GM18861 (cell line): ENCODE measurements around the gene MED29.

Experiments
- ATAC-seq: cut with Tn5 transposase; IDR thresholded peaks from one replicate; pipeline ENCODE4 v1.9.1; 2021; ENCODE audit not compliant: unreplicated experiment

MED29 gene

DNA sequence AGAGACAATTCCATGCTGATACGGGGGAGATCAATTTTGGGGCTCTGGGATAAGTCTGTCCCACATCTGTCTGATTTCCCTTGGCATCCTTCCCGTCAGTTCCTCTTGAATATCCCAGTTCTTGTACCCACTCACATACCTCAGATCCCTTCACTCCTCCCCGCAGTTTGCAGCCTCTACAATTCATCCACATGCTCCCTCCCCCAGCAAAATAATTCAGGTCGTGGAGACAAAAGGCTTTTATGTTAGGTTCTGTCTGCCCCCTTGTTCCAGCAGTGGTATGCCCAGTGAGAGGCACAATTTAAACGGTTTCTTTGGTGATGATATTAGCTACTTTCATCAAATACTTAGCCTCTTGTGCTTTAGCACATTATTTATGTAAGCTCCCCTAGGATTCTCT, 35.0 kb downstream of the MED29 start:
- no peak for ATAC-seq

DNA sequence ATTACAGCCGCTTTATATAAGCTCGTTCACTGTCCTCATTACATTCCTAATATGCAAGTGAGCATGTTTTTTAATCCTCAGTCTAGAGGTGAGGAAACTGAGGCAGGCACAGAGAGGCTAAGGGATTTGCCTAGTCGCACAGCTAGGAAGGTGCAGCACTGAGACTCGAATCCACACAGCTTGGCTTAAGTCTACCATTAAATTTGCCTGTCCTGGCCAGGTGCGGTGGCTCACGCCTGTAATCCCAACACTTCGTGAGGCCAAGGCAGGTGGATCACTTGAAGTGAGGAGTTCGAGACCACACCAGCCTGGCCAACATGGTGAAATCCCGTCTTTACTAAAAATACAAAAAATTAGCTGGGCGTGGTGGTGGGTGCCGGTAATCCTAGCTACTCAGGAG, 36.5 kb downstream of the MED29 start:
- no peak for ATAC-seq

DNA sequence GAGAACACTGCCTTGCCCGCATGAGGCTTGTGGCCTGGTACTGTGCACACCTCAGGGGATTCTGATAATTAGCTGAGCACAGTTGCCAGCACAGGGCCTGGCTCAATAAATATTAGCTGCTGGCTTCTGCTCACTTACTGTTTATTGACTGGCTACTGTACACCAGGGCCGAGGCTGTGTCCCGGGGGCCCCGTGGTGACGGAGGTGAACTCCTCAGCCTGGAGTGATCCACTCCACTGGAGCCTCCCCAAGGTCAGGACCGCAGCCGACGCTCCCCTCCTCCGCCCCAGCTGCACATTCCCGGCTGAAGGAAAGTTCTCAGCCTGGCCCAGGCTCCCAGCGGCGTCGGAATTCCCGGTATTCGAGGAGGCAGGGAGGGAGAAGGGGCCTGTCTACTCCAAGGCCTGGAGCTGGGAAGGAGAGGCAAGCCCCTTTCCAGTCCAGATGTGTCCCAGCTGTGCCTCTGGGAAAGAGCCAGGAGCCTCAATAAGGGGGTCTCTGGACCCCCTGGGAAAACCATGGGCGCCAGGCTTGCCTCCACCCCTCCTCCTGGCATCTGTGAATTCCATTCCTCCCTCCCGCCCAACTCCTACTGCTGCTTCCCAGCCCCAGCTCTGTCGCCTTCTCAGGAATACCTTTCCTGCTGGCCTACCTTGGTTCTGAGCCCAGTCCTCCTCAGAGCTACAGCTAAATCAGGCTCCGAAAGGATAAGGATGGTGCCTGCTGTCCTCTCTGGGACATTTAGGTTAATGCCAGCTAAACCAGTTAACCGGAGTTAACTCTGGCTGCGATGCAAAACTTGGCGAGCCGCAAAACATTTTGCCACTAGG, 37.3 kb downstream of the MED29 start:
- no peak for ATAC-seq

DNA sequence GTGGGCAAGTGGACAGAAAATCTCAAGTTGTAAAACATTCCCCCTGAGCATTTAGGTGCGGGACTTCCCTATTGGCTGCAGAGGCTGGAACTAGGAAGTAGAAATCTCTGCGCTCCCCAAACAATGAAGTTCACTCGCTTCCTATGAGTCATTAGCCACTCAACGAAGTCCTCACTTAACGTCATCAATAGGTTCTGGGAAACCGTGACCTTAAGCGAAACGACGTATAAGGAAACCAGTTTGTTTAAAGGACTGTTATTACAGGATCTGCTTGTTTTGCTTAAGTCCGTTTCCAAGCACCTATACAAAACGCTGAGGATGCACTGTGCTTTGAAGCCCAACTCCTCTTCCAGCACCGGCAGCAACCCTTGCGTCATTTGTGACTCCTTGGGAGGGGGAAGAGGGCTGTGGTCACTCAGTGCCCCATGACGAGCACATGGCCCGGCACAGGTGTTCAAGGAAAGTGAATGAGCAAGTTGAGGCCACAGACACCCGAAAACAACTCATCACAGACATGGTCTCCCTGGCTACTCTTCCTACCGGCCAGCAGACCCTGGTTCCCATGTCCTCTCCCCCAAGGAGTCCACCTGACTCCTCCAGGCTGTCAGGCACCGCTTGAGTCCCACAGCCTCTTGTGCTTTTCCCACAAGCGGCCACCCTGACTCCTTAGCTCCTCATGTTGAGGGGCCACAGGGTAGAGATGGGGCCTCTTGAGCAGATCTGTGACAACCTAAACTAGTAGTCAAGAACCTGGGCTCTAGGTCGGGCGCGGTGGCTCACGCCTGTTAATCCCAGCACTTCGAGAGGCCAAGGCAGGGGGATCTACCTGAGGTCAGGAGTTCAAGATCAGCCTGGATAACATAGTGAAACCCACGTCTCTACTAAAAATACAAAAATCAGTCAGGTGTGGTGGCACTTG, 39.8 kb downstream of the MED29 start:
- ATAC-seq = peak; percentile 59

DNA sequence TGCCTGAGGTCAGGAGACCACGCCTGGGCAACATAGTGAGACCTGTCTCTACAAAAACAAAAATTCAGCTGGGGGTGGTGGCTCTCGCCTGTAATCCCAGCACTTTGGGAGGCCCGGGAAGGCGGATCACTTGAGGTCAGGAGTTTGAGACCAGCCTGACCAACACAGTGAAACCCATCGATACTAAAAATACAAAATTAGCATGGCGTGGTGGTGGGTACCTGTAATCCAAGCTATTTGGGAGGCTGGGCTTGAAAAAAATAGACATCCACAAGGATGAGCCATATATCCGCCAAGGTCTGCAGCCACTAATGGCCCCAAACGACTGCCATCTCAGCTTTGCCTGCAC, 41.5 kb downstream of the MED29 start:
- ATAC-seq = no peak

DNA sequence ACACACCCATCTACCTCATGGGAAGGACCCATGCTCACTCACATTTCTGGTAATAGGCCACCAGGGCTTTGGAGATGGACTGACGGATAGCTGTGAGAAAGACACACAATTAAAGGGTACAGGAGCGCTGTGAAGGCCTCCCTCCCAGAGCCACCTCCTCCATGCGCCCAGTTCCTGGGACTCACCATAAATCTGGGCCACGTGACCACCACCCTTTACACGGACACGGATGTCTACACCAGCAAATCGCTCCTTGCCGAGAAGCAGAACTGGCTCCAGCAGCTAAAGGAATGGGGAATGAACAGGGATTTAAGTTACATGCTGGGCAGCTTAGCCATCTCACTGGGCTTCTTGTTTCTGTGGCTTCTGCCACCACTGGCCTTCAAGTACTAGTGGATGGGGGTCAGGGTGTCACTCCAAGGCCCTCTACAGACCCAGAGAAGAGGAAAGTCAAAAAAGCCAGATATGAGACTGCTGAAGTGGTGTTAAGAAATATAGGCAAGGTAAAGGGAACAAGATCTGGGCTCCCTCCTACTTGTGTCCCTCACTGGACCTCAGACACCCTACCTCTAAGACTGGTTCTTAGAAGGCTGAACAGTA, 42.4 kb downstream of the MED29 start:
- ATAC-seq = no peak

DNA sequence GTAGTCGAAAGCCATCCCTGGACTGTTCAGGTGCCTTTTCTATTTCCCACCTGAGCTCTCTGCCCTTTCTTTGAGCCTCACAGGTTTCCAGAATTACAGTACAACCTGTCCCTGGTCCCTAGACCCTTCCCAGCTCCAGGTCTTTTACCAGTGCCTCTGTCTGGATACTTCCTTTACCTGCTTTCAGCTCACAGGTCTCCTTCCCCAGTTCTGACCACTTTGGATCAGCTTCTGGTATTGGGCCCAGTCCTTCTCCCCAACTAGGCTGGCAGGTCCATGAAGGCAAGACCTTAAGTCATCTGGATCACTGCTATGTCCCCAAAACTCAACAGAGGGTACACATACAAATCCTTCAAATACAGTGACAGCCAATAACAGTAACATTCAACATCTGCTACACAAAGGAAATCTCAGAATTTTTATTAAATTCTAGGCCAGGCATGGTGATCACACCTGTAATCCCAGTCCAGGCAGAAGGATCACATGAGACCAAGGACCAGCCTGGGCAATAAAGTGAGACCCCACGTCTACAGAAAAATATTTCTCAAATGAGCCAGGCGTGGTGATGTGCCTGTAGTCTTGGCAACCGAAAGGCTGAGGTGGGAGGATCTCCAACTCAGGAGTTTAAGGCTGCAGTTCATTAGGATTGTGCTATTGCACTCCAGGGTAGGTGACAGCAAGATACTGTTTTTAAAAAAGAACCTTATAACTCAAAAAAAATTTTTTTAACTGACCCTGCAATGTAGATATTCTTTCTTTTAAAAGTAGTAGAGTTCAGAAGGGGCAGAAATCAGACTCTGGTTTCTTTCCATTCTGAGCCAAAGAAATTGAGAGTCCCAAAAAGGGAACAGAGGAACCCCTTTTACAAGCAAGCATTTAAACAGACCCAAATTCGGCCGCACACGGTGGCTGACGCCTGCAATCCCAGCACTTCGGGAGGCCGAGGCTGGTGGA, 43.2 kb downstream of the MED29 start:
- ATAC-seq = no peak

DNA sequence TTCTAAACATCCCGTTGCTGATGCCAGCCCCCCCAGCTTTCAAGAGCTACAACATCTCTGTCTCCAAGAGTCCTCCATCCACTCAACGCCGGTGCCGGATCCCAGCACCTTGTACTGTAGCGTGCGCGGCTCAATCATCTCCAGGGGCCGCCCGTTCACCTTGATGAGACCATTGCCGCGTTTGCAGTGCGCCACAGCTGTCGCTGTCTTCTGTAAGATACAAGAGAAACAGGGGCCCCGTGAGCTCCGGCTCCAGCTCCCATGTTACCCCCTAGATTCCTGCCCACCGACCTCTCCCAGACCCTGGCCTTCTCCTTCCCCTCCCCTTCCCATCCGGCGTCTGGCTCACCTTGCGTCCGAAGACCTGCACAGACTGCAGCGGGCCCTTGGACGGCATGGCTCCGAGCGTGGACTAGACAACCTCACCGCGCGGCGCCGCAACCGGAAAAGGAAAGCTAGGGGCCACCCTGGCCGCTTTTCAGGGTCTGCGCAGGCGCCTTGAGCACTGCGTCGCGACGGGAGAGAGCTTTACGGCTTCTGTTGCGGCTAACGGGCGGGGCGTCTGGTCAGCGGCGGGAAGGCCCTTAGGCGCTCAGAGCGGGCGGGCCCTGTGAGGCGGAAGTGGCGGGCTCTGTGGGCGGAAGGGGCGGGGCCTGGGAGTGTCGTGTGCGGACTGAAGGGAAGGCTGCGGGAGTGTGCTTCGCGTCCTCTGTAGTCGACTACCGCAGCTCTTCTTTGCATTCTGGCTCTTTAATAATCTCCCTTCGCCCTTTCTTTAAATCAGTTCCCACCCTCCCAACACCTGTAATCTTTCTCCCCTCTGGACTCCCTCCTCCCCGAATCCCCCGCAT, 44.5 kb downstream of the MED29 start, which contains the start of gene RPS16:
Gene RPS16, minus strand, starts transcription at position 451 of the 851 bp plus-strand sequence. Its CDS starts 54 bp downstream, at position 397.
- peak; percentile 62 for ATAC-seq

DNA sequence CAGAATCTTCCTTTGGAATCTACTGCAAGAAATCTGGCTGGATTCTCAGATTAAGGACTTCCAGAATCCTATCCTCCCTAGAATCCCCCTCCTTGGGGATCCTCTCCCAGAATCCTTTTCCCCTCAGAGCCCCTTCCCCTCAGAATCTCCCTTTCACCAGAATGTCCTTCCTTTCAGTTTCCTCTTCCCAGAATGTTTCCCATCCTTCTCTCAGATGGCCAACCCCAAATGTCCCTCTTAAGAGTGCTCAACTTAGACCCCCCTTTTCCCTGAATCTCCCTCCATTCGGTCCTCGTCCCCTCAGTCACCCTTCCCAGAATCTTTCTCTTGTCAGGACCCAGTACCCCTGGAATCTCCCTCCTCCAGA, 45.2 kb downstream of the MED29 start:
- ATAC-seq = no peak

DNA sequence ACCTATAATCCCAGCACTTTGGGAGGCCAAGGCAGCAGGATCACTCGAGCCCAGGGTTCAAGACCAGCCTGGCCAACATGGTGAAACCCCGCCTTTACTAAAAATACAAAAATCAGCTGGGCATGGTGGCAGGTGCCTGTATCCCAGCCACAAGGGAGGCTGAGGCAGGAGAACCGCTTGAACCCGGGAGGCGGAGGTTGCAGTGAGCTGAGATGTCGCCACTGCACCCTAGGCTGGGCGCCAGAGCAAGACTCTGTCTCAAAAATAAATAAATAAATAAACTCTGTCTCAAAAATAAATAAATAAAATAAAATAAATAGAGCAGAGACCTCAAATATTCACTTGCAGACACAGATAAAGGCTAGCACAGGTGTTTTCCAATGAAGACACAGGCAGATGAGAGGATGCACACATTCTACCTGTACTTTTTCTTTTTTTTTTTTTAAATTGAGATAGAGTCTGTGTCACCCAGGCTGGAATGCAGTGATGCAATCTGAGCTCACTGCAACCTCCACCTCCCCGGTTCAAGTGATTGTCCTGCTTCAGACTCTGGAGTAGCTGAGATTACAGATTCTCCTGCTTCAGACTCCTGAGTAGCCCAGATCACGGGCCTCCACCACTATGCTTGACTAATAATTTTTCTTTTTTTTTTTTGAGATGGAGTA, 47.2 kb downstream of the MED29 start:
- no peak for ATAC-seq

DNA sequence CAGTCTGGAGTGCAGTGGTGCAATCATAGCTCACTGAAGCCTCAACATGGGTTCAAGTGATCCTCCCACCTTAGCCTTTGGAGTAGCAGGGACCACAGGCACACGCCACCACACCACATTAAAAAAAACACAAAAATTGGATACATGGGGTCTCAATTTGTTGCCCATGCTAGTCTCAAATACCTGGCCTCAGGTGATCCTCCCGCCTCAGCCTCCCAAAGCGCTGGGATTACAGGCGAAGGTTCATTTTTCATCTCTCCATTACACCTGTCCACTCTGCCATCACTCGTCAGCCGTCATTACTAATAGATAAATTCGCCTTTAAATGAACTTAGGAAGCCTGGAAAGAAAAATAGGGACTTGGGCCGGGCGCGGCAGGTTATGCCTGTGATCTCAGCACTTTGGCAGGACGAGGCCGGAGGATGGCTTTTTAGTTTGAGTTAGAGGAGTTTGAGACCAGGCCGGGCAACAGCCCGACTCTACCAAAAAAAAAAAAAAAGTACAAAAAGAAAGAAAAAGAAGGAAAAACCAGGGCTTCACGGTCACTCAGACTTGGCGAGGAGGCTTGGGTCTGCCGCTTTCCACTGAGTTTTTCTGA, 53.5 kb downstream of the MED29 start:
- ATAC-seq = no peak

DNA sequence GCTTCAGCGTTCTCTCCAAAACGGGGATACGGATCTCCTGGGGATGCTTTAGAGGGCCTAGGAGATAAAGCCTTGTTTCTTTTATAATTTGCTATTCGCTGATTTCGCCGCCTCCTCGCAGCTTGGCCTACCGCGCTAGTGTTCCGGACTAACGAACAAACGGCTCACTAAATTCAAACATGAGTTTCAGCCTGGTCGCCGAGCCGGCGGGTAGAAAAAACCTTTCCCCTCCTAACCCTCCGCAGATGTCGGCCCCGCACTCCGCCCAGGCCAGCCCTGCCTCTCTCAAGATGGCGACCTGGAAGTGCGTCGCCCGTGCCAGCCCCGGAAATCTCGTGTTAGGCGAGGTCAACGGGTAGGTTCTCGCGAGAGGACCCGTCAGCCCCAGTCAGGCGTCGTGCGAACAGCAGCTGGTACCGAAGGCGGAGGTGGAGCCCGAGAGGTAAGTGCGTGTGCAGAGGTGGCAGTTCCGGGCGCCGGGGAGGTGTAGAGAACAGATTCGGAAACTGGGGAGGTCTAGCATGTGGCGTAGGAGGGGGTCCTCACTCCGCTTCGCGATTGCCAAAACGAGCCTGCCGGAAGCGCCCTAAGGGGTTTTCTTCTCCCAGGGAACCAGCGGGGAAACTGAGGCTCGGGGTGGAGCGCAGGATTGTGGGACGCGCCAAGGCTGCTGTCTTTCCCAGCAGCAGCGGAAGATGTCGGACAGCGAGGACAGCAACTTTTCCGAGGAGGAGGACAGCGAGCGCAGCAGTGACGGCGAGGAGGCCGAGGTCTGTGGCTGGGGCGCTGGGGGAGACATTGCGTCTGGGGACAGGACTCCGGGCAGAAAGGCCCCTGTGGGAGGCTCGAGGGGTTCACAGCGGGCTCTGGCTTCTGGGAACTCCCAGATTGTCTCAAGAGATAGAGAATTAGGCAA, 54.3 kb downstream of the MED29 start, which contains the start of gene SUPT5H:
Gene SUPT5H, plus strand, starts transcription at position 387 of the 916 bp plus-strand sequence. Its CDS starts 309 bp downstream, at position 696.
- peak; percentile 74 for ATAC-seq

DNA sequence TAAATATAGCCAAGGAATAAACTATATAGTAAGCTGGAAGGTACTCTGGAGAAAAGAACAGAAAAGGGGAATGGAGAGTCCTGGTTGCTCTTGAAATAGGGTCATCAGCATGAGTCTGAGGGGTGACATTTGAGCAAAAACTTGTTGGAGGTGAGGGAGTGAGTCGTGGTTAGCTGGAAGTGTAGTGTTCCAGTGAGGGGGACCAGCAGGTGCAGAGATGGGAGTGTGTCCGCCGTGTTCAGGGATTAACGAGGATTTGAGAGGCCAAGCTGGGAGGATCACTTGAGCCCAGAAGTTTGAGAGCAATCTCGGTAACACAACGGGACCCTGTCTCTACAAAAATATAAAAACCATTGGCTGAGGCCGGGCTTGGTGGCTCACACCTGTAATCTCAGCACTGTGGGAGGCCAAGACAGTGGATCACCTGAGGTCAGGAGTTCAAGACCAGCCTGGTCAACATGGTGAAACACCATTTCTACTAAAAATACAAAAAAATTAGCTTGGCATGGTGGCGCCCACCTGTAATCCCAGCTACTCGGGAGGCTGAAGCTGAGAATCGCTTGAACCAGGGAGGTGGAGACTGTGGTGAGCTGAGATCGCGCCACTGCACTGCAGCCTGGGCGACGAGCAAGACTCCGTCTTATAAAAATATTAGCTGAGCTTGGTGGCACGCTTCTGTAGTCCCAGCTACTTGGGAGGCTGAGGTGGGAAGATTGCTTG, 55.3 kb downstream of the MED29 start:
- no peak for ATAC-seq

DNA sequence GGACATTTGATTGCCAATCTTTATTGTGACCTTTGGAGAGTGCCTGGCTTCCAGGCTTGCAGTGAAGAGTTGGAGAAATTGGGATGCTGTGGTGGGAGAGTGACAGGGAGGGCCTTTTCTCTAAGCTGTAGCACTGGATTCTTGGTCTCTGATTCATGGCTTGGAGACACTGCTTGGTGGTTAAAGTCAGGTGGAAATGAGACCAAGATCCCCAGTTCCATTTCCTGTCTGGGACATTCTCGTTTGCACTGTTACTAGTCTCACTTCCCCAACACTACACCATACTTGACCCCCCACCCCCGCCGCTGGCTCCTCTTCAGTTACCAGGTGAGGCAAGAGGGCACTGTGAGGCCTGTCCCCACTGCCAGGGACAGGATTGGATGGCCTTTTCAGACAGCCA, 57.1 kb downstream of the MED29 start:
- ATAC-seq = no peak

DNA sequence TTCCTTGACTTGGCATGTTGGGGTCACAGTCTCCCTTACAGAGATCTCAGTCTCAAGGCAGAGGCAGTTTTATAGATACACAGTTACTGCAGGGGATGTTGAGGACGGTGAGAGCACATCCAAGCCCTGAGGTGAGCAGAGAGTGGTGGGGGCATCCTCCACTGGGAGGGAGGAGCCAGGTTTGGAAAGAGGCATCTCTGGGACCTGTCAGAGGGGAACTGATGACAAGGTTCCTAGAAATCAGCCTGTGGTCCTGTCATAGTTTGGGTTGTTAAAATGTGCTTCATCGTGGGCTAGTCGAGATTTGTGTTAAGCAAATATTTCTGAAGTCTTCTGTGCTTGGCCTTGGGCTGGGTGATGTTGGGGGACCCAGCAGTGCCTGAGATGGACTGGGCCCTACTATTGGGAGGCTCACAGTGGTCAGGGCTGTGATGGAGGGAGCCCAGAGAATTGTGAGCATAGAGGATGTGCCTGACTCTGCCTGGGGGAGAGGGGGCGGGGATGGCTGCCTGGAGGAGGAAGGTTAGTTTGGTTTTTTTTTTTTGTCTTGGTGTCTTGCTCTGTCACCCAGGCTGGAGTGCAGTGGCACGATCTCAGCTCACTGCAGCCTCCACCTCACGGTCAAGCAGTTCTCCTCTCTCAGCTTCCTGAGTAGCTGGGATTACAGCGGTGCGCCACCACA, 58.1 kb downstream of the MED29 start:
- ATAC-seq = no peak
